AG09309 (cell line): ENCODE data around the gene DDIT4L.

ENCODE experiments used
- DNase-seq: peaks from one replicate; pipeline ENCODE4 v3.0.0-alpha.2; 2010; ENCODE audit warnings: low read depth
- H3K4me3 ChIP-seq: 2 replicates; pipeline ENCODE4 v1.5.1; 2011; ENCODE audit warnings: mild to moderate bottlenecking, low read depth, low read length, moderate library complexity; ENCODE audit not compliant: control insufficient read depth
- CTCF ChIP-seq: IDR thresholded peaks from 2 replicates; pipeline ENCODE4 v1.5.1; 2011; ENCODE audit warnings: mild to moderate bottlenecking, low read depth, low read length, inconsistent platforms; ENCODE audit not compliant: insufficient read depth, control insufficient read depth; ENCODE audit errors: missing control alignments

The DDIT4L gene

GRCh38 chr4:100189820-100190642, at the start of gene DDIT4L:
Gene DDIT4L (minus strand): TSS chr4:100190468. CDS start chr4:100189983, 485 bp downstream.
- DNase-seq = no peak
- H3K4me3 ChIP-seq = peak within 1 kb of the TSS; percentile 63
- TF ChIP-seq CTCF = no peak

- DNase-seq = no peak
- TF ChIP-seq CTCF = no peak
- no peak overlapping the region for H3K4me3 ChIP-seq
These were observed 49.7 kb upstream of the DDIT4L start for GRCh38 chr4:100240008-100240407.

GRCh38 chr4:100224721-100225120, 34.5 kb upstream of the DDIT4L start:
- no peak for TF ChIP-seq CTCF
- DNase-seq = no peak
- no peak overlapping the region for H3K4me3 ChIP-seq

GRCh38 chr4:100224160-100224559, 33.9 kb upstream of the DDIT4L start:
- TF ChIP-seq CTCF = no peak
- no peak overlapping the region for H3K4me3 ChIP-seq
- DNase-seq = no peak

- no peak for DNase-seq
- no peak overlapping the region for H3K4me3 ChIP-seq
- no peak for TF ChIP-seq CTCF
These were observed 18.7 kb upstream of the DDIT4L start for GRCh38 chr4:100208964-100209363.

GRCh38 chr4:100208459-100208858, 18.2 kb upstream of the DDIT4L start:
- no peak for TF ChIP-seq CTCF
- no peak overlapping the region for H3K4me3 ChIP-seq
- no peak for DNase-seq
